NCI-H146 treated with DMSO at 0.1 percent for 48 hours (cell line): ENCODE results near the gene ACOXL.
"Not testable (repeated sequence)": the region's sequence is repeated elsewhere in the genome, so short reads cannot be mapped to it uniquely, and the experiment has no call there.

ENCODE experiments used
- DNase-seq: peaks from one replicate; lab custom pipeline; 2025; ENCODE audit not compliant: unreplicated experiment; lab: John Stamatoyannopoulos, UW

The ACOXL gene

GRCh38 chr2:111032721-111033429 lies 300.5 kb downstream of the ACOXL start:
- DNase-seq: no peak

- DNase-seq: no peak
Measured at GRCh38 chr2:111034146-111034545, 301.8 kb downstream of the ACOXL start.

- DNase-seq: no peak
Measured at GRCh38 chr2:111034606-111035005, 302.2 kb downstream of the ACOXL start.

- DNase-seq: no peak
Measured at GRCh38 chr2:111035830-111036441, 303.6 kb downstream of the ACOXL start.

- DNase-seq: no peak
Measured at GRCh38 chr2:111037128-111037527, 304.8 kb downstream of the ACOXL start.

- no peak for DNase-seq
Measured at GRCh38 chr2:111039628-111040383, 307.4 kb downstream of the ACOXL start.

- no peak for DNase-seq
Measured at GRCh38 chr2:111041398-111042202, 309.2 kb downstream of the ACOXL start.

GRCh38 chr2:111042261-111042660 lies 309.9 kb downstream of the ACOXL start:
- DNase-seq: no peak

GRCh38 chr2:111042772-111043771 lies 310.7 kb downstream of the ACOXL start:
- DNase-seq: no peak

- no peak for DNase-seq
Measured at GRCh38 chr2:111044066-111044465, 311.7 kb downstream of the ACOXL start.

GRCh38 chr2:111045236-111045635 lies 312.9 kb downstream of the ACOXL start:
- not testable (repeated sequence) for DNase-seq

GRCh38 chr2:111045771-111046444 lies 313.5 kb downstream of the ACOXL start:
- DNase-seq: no peak

GRCh38 chr2:111046670-111047069 lies 314.3 kb downstream of the ACOXL start:
- DNase-seq: no peak

- DNase-seq: no peak
Measured at GRCh38 chr2:111048856-111049768, 316.7 kb downstream of the ACOXL start.

- no peak for DNase-seq
Measured at GRCh38 chr2:111049792-111050640, 317.6 kb downstream of the ACOXL start.

GRCh38 chr2:111050701-111051376 lies 318.5 kb downstream of the ACOXL start:
- DNase-seq: no peak

GRCh38 chr2:111052621-111053020 lies 320.2 kb downstream of the ACOXL start:
- no peak for DNase-seq
